Measurements from ENCODE around the gene LDLRAD2. TPM values are rescaled to one million over a fixed set of nuclear protein-coding genes. Genes with fewer than 3 reads are reported as not detected.

Gene LDLRAD2
- total and polyA plus RNA-seq, 10 of the 15 experiments (the other 5 are each of a cell fraction or from before 2014, with no cell fraction given): 0.04 to 0.23 (median 0.11) TPM; not detected in 7

DNA sequence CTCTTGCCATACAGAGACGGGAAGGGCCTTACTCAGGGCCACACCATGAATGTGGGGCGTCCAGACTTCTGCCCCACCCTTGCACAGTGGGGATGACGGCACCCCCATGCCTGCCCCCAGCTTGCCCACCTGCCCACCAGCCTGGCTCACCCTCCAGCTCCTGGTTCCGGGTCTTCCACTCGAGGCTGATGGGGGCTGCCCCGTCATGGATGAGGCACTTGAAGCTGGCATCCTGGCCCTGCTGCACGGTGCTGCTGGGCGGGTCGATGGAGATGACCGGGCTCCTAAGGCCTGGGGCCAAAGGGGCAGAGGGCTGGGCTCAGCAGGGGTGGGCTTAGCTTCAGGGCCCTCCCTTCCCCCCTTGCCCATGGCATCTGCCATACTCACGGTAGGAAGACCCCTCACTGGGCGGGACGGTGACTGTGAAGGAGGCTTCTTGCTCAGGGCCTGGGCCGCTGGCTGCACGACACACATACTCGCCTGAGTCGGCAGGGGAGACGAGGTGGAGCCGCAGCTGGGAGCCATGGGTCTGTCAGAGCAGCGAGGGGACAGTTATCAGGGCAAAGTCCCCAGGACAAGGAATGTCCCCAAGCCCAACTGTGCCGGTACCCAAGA, 29.9 kb downstream of the LDLRAD2 start (continued):
- TF ChIP-seq, protein P1, sequence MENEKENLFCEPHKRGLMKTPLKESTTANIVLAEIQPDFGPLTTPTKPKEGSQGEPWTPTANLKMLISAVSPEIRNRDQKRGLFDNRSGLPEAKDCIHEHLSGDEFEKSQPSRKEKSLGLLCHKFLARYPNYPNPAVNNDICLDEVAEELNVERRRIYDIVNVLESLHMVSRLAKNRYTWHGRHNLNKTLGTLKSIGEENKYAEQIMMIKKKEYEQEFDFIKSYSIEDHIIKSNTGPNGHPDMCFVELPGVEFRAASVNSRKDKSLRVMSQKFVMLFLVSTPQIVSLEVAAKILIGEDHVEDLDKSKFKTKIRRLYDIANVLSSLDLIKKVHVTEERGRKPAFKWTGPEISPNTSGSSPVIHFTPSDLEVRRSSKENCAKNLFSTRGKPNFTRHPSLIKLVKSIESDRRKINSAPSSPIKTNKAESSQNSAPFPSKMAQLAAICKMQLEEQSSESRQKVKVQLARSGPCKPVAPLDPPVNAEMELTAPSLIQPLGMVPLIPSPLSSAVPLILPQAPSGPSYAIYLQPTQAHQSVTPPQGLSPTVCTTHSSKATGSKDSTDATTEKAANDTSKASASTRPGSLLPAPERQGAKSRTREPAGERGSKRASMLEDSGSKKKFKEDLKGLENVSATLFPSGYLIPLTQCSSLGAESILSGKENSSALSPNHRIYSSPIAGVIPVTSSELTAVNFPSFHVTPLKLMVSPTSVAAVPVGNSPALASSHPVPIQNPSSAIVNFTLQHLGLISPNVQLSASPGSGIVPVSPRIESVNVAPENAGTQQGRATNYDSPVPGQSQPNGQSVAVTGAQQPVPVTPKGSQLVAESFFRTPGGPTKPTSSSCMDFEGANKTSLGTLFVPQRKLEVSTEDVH (IDR thresholded peaks at IDR 0.05; ENCODE audit: low read depth, partially characterized antibody): no peak
- TF ChIP-seq, protein P2, sequence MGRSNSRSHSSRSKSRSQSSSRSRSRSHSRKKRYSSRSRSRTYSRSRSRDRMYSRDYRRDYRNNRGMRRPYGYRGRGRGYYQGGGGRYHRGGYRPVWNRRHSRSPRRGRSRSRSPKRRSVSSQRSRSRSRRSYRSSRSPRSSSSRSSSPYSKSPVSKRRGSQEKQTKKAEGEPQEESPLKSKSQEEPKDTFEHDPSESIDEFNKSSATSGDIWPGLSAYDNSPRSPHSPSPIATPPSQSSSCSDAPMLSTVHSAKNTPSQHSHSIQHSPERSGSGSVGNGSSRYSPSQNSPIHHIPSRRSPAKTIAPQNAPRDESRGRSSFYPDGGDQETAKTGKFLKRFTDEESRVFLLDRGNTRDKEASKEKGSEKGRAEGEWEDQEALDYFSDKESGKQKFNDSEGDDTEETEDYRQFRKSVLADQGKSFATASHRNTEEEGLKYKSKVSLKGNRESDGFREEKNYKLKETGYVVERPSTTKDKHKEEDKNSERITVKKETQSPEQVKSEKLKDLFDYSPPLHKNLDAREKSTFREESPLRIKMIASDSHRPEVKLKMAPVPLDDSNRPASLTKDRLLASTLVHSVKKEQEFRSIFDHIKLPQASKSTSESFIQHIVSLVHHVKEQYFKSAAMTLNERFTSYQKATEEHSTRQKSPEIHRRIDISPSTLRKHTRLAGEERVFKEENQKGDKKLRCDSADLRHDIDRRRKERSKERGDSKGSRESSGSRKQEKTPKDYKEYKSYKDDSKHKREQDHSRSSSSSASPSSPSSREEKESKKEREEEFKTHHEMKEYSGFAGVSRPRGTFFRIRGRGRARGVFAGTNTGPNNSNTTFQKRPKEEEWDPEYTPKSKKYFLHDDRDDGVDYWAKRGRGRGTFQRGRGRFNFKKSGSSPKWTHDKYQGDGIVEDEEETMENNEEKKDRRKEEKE (IDR thresholded peaks at IDR 0.05): no peak
- TF ChIP-seq KAT2A (conservative IDR thresholded peaks at IDR 0.05; ENCODE audit: control insufficient read depth, low read depth, low read length): no peak
- TF ChIP-seq RAD21 (IDR thresholded peaks at IDR 0.05; ENCODE audit: insufficient read depth, low read depth, low read length): no peak
- TF ChIP-seq, protein P3, sequence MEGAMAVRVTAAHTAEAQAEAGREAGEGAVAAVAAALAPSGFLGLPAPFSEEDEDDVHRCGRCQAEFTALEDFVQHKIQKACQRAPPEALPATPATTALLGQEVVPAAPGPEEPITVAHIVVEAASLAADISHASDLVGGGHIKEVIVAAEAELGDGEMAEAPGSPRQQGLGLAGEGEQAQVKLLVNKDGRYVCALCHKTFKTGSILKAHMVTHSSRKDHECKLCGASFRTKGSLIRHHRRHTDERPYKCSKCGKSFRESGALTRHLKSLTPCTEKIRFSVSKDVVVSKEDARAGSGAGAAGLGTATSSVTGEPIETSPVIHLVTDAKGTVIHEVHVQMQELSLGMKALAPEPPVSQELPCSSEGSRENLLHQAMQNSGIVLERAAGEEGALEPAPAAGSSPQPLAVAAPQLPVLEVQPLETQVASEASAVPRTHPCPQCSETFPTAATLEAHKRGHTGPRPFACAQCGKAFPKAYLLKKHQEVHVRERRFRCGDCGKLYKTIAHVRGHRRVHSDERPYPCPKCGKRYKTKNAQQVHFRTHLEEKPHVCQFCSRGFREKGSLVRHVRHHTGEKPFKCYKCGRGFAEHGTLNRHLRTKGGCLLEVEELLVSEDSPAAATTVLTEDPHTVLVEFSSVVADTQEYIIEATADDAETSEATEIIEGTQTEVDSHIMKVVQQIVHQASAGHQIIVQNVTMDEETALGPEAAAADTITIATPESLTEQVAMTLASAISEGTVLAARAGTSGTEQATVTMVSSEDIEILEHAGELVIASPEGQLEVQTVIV (IDR thresholded peaks at IDR 0.05; ENCODE audit: borderline replicate concordance, partially characterized antibody): no peak
- TF ChIP-seq, protein P4, sequence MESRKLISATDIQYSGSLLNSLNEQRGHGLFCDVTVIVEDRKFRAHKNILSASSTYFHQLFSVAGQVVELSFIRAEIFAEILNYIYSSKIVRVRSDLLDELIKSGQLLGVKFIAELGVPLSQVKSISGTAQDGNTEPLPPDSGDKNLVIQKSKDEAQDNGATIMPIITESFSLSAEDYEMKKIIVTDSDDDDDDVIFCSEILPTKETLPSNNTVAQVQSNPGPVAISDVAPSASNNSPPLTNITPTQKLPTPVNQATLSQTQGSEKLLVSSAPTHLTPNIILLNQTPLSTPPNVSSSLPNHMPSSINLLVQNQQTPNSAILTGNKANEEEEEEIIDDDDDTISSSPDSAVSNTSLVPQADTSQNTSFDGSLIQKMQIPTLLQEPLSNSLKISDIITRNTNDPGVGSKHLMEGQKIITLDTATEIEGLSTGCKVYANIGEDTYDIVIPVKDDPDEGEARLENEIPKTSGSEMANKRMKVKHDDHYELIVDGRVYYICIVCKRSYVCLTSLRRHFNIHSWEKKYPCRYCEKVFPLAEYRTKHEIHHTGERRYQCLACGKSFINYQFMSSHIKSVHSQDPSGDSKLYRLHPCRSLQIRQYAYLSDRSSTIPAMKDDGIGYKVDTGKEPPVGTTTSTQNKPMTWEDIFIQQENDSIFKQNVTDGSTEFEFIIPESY (IDR thresholded peaks at IDR 0.05): no peak

Measured in GM12878 (cell line).